Measurements from ENCODE around the gene PLOD3. TPM values are rescaled to one million over a fixed set of nuclear protein-coding genes. Genes with fewer than 3 reads are reported as not detected.

PLOD3 gene
- total and polyA plus RNA-seq, 2 of the 8 experiments (the other 6 are each of a cell fraction or from before 2014, with no cell fraction given): 28.4 to 47.2 TPM

DNA sequence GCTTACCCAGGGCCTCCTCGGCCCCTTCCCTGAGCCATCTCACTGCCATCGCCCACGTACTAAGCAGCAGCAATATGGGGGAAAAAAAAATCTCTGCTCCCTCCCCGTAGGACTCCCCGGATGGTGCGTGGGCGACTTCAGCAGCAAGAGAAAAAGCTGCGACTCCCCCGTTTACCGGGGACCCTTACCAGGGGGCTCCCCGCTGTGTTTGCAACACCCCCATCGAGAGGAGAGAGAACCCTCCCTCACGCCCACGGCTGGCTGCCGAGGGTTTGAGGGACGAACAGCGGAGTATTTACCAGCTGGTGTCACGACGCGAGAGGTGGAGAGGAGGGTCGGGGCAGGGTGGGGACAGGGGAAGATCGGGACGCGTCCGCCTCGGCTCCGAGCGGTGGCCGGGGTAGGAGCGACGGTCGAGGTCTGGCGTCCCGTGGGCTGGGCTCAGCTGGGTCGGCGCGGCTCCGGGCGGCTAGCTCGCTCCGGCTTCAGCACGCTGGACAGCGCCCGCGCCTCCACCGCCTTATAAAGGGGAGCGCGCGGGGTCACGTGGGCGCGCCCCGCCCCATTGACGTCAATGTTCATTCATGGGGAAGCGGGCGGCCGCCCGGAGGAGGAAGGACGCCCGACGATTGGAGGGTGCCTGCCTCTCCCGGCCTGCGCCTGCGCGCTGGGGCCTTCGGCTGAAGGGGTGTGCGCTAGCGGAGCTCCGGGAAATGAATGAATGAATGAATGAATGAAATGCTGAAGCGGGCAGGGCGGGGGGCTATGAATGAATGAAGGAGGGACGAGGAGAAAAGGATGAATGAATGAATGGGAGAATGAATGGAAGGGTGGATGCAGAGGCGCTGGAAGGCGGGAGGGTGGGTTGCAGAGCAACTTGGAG, 52.1 kb downstream of the PLOD3 start, which contains the start of gene VGF (continued):
- TF ChIP-seq SAP30 (IDR thresholded peaks at IDR 0.05; ENCODE audit: insufficient read depth, insufficient replicate concordance, low read length) (no peak), RAD21 (IDR thresholded peaks at IDR 0.05 in 1 of 2, conservative IDR thresholded peaks at IDR 0.05 in 1 of 2; ENCODE audit: low read depth in 2 of 2, low read length in 2 of 2) (no peak), SIN3A (conservative IDR thresholded peaks at IDR 0.05 in 1 of 2, IDR thresholded peaks at IDR 0.05 in 1 of 2; ENCODE audit: low read depth in 1 of 2, low read length in 2 of 2) (peak; percentile 98 to 99), KDM1A (IDR thresholded peaks at IDR 0.05; ENCODE audit: borderline replicate concordance, low read length) (0 out of 2 replicates have a peak, but pooled peaks have one; percentile 12), NANOG (IDR thresholded peaks at IDR 0.05; ENCODE audit: insufficient read depth, low read depth, low read length, poor library complexity, severe bottlenecking) (no peak), TCF12 (IDR thresholded peaks at IDR 0.05; ENCODE audit: low read depth, low read length) (0 out of 2 replicates have a peak, but pooled peaks have one; percentile 41), HDAC6 (IDR thresholded peaks at IDR 0.05; ENCODE audit: low read depth, low read length) (no peak), CHD1 (IDR thresholded peaks at IDR 0.05; ENCODE audit: low read depth, low read length) (no peak), EGR1 (IDR thresholded peaks at IDR 0.05; ENCODE audit: borderline replicate concordance, low read depth, low read length) (peak; percentile 36; the same call in 1 of the 2 replicates), CBX8 (IDR thresholded peaks at IDR 0.05; ENCODE audit: borderline replicate concordance, low read depth, low read length) (no peak), PHF8 (conservative IDR thresholded peaks at IDR 0.05; ENCODE audit: low read depth, low read length) (0 out of 2 replicates have a peak, but pooled peaks have one; percentile 21), GABPA (IDR thresholded peaks at IDR 0.05; ENCODE audit: borderline replicate concordance, insufficient read depth, low read length) (no peak), ZNF274 (IDR thresholded peaks at IDR 0.05; ENCODE audit: borderline replicate concordance, extremely low read depth, low read length) (no peak), CEBPB (IDR thresholded peaks at IDR 0.05; ENCODE audit: low read depth, low read length) (no peak), SIX5 (IDR thresholded peaks at IDR 0.05; ENCODE audit: low read depth, low read length) (no peak), SP2 (IDR thresholded peaks at IDR 0.05; ENCODE audit: low read length) (no peak), CHD2 (IDR thresholded peaks at IDR 0.05; ENCODE audit: low read length) (no peak), FOSL1 (IDR thresholded peaks at IDR 0.05; ENCODE audit: insufficient read depth, low read depth, low read length) (no peak), TEAD4 (IDR thresholded peaks at IDR 0.05; ENCODE audit: low read depth, low read length) (no peak), KDM5A (IDR thresholded peaks at IDR 0.05; ENCODE audit: low read length) (no peak), ASH2L (IDR thresholded peaks at IDR 0.05; ENCODE audit: low read length) (peak; percentile 65), SUZ12 (IDR thresholded peaks at IDR 0.05; ENCODE audit: low read length) (no peak), TAF7 (optimal IDR thresholded peaks at IDR 0.05; ENCODE audit: borderline replicate concordance, low read depth, low read length) (peak; percentile 69)
